Inflammatory macrophage treated with lipopolysaccharide for 4 hours (primary cell): Measurements from ENCODE around the gene STEAP2.
"Not testable (repeated sequence)": the region's sequence is repeated elsewhere in the genome, so short reads cannot be mapped to it uniquely, and the experiment has no call there.

Experiments
- DNase-seq: peaks from one replicate; pipeline ENCODE4 v3.0.0-alpha.2; 2020

Gene STEAP2

GRCh38 chr7:90238583-90238982 is 27.0 kb downstream of the STEAP2 start:
- DNase-seq = no peak

- no peak for DNase-seq
These were observed 27.5 kb downstream of the STEAP2 start for GRCh38 chr7:90239050-90239449.

DNA sequence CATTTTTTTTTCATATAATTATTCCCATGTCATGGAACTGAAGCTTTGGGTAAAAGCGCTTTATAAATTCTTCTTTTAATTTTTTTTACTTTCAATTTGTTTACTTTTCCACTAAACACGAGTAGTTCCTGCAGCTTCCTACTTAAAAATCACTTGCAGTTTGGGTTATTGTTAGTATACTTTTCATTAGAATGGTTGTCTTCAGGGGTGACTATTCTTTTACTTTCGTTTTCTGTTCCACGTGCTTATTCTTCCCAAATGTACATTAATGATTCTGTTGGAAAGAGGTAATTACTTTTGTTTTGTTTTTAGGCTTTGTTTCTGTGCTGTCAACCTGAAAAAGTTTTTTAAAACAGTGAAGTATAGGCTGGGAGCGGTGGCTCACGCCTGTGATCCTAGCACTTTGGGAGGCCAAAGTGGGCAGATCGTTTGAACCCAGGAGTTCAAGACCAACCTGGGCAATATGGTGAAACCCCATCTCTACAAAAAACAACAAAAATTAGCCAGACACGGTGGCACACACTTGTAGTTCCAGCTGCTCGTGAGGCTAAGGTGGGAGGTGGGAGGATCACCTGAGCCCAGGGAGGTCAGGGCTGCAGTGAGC is 28.2 kb downstream of the STEAP2 start:
- DNase-seq = peak; percentile 10

DNA sequence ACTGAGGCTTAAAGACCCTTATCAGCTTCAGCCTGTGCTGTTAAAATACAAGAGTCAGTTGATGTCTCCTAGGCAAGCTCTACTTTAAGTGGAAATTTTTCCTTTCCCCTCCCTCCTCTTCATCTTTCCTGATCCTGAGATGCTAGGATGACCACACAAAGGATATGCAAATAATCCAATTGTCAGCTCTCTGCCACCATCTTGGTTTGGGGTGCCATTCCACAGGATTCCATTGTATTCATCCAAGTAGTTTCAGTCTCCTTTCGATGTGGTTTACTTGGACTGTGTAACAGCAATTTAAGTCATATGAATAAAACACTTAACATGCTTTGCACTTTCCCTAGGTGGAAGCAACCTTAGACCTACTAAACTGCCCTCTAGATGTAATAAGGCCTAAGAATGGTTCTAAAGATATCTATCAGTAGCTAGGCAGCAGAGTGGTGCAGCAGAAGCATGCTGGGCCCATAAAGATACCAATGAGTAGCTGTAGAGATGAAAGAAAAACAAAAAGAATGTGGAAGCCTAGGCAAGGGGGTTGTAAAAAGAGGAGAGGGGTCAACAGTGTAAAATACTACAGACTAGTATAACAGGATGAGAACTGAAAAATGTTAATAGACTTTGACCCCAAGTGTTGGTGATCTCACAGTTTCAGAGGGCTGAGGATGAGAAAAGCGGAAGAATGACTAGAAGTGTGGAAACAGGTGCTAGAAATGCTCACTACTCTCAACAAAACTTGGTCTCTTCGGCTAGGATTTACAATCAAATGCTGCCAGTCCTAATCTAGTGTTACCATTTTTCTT is 31.0 kb downstream of the STEAP2 start:
- DNase-seq = no peak

GRCh38 chr7:90243556-90243955 is 32.0 kb downstream of the STEAP2 start:
- DNase-seq = no peak

GRCh38 chr7:90244565-90244908 is 33.0 kb downstream of the STEAP2 start:
- no peak for DNase-seq

GRCh38 chr7:90244909-90245851 is 33.6 kb downstream of the STEAP2 start, which contains the start of gene CFAP69:
Gene CFAP69, plus strand, starts transcription at chr7:90245174. Its CDS starts 251 bp downstream, at chr7:90245425.
- peak; percentile 78 for DNase-seq

DNA sequence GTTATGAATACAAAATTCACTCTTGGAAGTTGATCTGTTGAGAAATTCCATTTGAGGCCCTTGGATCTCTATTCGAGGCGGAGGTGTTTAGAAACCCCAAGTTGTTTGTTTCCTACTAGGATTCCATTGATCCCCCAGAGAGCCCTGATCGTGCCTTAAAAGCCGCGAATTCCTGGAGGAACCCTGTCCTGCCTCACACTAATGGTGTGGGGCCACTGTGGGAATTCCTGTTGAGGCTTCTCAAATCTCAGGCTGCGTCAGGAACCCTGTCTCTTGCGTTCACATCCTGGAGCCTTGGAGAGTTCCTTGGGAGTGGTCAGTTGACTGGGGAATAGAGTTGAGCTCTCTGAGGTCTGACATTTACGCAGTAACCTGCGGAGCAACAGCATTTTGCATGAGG is 34.6 kb downstream of the STEAP2 start:
- no peak for DNase-seq

DNA sequence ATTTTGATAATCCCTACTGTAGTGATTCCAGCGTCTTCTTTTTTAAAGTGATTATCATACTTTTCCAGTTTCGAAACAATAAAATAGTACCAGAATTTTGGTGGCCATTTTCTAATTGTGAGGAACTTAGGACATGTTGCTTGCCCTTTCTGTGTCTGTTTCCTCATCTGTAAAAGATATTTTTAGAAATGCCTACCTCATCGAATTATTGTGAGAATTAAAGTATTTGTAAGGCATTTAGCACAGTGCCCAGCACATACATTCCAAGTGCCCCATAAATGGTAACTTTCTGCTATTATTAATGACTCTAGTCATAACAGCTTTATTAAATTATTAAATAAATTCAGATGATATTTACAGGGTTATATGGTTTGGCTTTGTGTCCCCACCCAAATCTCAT is 37.2 kb downstream of the STEAP2 start:
- no peak for DNase-seq

DNA sequence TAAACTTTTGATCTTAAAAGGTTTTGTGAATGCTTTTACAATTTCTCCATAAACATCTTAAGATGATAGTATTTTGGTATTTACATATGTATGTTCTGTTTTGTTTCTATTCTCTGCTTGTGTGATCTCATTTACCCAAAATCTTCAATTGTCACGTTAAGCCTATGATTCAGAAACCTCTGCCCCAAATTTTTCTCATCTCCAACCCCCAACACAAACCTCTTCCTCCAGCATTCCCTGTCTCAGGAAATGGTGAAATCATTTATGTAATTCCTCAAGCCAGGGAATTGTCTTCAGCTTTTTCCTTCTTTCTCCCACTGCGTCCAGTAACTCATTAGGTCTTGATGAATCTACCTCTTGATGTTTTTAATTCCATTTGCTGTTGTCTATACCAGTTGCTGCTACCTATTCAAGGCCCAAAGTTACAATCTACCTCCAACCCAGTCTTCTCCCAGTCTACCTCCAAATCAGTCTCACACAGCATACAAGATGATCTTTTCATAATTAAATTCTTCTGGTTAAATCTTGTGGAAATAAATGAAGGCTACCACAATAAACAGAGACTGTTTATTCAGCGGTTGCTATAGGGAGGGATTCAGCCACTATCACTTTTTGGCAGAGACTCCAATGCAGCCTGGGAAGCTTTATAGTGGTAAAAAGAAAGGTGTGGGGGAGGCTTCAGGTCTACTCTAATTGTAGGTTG is 39.2 kb downstream of the STEAP2 start:
- no peak for DNase-seq

DNA sequence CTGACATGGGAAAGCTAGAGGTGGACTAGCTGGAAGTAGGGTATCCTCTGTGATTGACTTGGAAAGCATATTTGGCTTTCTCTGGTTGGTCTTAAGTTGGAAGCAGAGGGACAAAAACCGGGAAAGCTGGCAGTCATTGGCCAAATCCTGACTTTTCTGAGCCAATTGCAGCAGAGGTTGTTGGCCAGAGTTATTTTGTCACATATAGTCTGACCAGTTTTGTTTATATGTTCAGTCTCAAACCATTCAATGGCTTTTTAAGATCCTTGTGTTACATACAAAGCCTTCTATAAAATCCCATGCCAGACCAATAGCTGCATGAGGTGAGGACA is 39.7 kb downstream of the STEAP2 start:
- no peak for DNase-seq

DNA sequence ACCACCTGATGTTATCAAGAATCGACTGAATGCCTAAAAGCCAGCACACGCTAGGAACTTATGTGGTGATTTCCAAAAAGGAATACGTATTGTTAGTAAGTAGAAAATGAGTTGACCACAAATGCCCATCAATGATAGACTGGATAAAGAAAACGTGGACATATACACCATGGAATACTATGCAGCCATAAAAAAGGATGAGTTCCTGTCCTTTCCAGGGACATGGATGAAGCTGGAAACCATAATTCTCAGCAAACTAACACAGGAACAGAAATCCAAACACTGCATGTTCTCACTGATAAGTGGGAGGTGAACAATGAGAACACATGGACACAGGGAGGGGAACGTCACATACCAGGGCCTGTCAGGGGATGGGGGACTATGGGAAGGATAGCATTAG is 44.5 kb downstream of the STEAP2 start:
- DNase-seq = not testable (repeated sequence)

- no peak for DNase-seq
These were observed 45.2 kb downstream of the STEAP2 start for GRCh38 chr7:90256778-90257177.

- no peak for DNase-seq
These were observed 49.9 kb downstream of the STEAP2 start for GRCh38 chr7:90261441-90261840.

GRCh38 chr7:90262438-90262837 is 50.9 kb downstream of the STEAP2 start:
- DNase-seq = peak; percentile 32

DNA sequence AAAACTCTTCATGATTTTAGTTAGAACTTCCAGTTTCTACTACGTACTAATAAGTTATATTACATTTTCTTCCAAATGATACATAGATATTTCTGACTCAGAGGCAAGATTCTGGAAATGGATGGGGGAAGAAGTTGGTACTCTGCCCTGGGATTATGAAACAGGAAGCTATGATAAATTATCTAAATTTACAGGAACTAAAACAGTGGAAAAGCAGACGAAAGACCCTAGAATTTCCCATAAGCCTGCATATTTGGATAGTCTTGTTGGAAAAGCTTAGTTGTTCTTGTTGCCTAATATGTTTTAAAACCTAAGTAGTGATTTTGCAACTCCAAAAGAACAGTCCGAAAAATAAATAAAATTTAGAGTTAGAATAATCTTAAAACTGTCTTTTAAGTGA is 55.3 kb downstream of the STEAP2 start:
- DNase-seq = peak; percentile 40

GRCh38 chr7:90267263-90267858 is 55.8 kb downstream of the STEAP2 start:
- DNase-seq = no peak

- DNase-seq = no peak
These were observed 57.6 kb downstream of the STEAP2 start for GRCh38 chr7:90269163-90269562.

DNA sequence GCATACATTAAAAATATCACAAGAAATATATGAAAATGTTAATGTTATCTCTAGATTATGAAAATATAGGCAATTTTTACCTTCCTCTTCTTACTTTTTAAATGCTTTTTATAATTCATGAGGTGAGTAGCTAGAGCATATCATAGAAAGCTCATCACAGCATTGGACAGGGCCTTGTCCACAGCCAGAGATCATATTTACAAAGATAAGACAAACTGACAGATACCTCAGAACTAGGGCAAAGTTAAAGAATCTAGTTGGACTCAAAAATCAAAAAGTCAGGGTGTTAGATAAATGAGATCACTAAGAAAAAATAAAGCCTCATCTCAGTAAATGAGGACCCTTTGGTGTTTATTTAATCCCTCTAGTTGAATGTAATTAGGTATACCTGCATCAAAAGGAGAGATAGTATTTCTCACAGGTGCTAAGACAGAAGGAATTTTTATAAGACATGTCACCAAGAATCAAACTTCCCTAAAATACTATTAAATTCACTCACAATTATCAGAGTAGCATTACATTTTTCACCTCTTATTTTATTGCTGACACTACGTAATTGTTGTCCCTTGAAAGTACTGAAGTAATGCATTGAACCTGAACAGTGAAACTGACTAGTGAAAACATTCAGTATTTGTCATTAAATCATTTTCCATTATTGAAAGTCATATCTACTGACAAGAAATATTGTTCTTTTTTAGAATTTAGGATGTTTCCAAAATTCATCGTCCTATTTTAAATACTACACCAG is 59.1 kb downstream of the STEAP2 start:
- DNase-seq = no peak

DNA sequence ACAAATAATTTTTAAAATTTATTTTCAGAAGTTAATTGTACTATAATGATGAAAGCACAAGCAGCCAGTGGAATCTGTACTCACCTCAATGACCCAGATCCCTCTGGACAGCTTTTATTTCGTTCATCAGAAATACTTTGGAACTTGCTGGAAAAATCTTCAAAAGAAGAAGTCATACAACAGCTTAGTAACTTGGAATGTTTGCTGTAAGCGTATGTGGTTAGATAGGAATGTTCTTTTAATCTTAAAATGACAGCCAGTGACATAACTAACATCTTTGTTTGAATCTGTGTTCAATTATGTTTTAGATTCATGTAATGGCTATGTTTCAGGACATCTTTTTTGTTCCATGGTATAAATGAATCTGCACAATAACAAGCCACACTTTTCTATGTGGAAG is 60.2 kb downstream of the STEAP2 start:
- DNase-seq = no peak

DNA sequence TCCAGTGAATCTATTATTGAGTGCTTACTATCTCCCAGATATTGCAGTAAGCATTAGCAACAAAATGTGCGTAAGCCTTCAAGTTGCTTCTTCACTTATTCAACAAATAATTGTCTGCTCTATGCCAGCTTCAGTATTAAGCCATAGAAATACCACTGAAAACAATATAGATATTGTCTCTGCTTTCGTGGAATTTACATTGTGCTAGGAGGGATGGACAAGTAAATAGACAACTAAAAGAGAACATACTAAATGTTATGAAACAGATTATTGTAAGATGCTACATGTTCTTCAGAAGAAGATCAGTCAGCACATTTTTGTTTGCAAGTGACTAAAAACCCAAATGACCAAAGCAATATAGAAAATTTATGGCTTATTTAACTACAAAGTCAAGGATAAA is 60.7 kb downstream of the STEAP2 start:
- DNase-seq = no peak

DNA sequence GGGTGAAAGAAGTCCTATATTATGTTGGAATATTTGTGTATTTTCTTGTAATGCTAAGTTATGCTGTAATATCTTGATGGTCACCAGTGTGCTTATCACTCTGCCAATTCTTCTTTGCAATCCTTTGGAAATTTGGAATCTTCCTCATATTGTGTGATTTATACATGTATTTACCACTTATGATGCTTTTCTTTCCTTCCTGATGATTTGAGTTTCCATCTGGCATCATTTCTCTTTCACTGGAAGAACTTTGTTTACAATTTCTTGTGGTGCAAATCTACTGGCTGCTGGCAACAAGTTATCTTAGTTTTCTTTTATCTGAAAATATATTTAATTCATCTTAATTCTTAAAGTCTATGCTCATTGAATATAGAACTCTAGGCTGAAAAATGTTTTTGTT is 62.6 kb downstream of the STEAP2 start:
- DNase-seq = no peak
